WERI-Rb-1 (cell line): Measurements from ENCODE around the gene KPNB1.

Source experiments
- DNase-seq: peaks from one replicate; pipeline ENCODE4 v3.0.0-alpha.2; 2020
- H3K27ac ChIP-seq: fragments of 250-450 bp; sonication (Bioruptor Pico); 2 replicates; pipeline ENCODE4 v1.5.1; 2020; ENCODE audit warnings: mild to moderate bottlenecking, moderate library complexity
- H3K27me3 ChIP-seq: fragments of 250-450 bp; sonication (Bioruptor Pico); 2 replicates; pipeline ENCODE4 v1.5.1; 2021; ENCODE audit warnings: mild to moderate bottlenecking, low read depth, moderate library complexity; ENCODE audit not compliant: insufficient read depth, severe bottlenecking
- H3K36me3 ChIP-seq: fragments of 250-450 bp; sonication (Bioruptor Pico); 2 replicates; pipeline ENCODE4 v1.5.1; 2020; ENCODE audit warnings: mild to moderate bottlenecking, moderate library complexity
- H3K4me3 ChIP-seq: 2 replicates; pipeline ENCODE4 v1.5.1; 2011; ENCODE audit warnings: low read depth, mild to moderate bottlenecking, control low read depth, low read length
- H3K9me3 ChIP-seq: fragments of 250-450 bp; sonication (Bioruptor Pico); 2 replicates; pipeline ENCODE4 v1.5.1; 2021; ENCODE audit warnings: mild to moderate bottlenecking, moderate library complexity; ENCODE audit not compliant: severe bottlenecking
- TF ChIP-seq, protein P1 (sequence below): IDR thresholded peaks from 2 replicates; pipeline ENCODE4 v1.5.1; 2011; ENCODE audit warnings: low read depth, mild to moderate bottlenecking, control low read depth, inconsistent platforms, low read length

Gene KPNB1

DNA sequence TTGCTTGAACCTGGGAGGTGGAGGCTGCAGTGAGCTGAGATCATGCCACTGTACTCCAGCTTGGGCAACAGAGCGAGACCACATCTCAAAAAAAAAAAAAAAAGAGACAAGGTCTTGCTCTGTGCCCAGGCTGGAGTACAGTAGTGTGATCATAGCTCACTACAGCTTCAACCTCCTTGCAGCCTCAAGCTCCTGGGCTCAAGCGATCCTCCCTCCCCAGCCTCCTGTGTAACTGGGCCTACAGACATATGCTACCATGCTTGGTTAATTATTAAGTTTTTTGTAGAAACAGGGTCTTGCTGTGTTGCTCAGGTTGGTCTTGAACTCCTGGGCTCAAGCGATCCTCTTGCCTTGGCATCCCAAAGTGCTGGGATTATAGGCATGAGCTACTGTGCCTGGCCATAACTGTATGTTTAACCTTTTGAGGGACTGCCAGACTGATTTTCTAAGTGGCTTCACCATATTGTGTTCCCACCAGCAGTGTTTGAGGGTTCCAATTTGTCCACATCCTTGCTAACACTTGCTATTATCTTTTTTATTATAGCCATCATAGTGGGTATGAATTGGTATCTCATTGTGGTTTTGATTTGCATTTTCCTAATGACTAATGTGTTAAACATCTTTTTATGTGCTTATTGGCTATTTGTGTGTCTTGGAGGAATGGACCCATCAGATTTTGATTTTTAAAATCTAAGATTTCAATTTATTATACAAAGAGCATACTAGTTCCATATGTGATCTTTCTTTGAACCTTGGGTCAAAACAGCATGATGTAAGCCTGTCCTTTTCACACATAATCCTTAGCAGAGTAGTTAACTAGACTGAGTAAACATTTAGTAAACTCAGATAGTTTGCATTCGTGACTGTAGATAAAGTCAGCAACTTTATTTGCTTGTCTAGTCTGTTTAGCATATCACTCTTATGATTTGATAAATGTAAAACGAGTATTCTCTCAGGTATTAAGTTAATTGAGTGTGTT, 38.1 kb upstream of the KPNB1 start:
- H3K27ac ChIP-seq = no peak overlapping the region; the same call in 1 of the 2 replicates
- no peak overlapping the region for H3K4me3 ChIP-seq
- no peak for DNase-seq
- peaks cover 79% of the 10 kb centered on the region for H3K36me3 ChIP-seq
- no peaks in the 10 kb centered on the region for H3K9me3 ChIP-seq
- TF ChIP-seq, protein P1, sequence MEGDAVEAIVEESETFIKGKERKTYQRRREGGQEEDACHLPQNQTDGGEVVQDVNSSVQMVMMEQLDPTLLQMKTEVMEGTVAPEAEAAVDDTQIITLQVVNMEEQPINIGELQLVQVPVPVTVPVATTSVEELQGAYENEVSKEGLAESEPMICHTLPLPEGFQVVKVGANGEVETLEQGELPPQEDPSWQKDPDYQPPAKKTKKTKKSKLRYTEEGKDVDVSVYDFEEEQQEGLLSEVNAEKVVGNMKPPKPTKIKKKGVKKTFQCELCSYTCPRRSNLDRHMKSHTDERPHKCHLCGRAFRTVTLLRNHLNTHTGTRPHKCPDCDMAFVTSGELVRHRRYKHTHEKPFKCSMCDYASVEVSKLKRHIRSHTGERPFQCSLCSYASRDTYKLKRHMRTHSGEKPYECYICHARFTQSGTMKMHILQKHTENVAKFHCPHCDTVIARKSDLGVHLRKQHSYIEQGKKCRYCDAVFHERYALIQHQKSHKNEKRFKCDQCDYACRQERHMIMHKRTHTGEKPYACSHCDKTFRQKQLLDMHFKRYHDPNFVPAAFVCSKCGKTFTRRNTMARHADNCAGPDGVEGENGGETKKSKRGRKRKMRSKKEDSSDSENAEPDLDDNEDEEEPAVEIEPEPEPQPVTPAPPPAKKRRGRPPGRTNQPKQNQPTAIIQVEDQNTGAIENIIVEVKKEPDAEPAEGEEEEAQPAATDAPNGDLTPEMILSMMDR = no peak
- H3K27me3 ChIP-seq = no peaks in the 10 kb centered on the region

DNA sequence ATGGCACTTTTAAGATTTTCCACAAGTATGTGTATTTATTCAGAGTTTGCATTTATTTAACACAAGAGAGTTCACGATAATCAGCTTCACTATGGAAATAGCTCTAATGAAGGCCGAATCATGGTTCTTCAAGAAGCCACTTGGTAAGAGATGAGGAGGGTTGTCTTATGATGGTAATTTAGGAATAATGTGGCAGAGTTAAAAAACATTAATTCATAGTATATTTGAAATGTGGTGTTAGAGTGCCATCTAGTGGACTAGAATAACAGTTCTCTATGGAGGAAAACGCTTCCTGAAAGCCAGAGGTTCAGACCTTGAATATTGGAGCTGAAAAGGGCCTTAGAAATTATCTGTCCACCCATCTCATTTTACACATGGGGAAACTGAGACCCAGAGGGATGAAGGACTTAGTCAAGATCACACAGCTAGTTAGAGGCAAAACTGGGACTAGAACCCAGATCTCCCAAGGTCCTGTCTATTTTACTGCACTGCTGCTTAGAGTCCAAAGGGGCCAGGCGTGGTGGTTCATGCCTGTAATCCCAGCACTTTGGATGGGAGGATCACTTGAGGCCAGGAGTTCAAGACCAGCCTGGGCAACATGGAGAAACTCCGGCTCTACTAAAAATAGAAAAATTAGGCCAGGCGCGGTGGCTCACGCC, 33.8 kb upstream of the KPNB1 start:
- no peak for DNase-seq
- Histone ChIP-seq H3K9me3 (no peaks in the 10 kb centered on the region), H3K27me3 (no peaks in the 10 kb centered on the region), H3K36me3 (peaks cover 87% of the 10 kb centered on the region), H3K27ac (no peak overlapping the region), H3K4me3 (no peak overlapping the region)
- TF ChIP-seq, protein P1 = peak; percentile 38; the same call in 1 of the 2 replicates

DNA sequence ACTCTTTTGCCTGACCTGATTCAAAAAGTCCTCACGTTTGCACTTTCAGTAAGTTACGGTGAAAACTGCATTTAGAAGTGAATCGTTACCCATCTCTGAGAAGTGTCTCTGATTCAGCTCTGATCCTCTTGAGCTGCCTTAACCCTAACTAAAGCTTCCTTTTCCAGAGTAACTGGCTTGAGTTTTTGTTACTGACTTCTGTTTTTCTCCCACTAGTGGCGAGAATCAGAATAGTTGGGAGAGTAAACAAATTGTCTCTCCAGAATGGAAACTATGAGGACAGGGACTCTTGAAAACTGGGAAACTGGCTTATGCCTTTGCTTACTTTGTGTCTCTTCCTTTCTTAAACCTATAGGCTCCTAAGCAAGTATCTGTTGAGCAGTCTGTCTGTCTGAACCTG, 31.3 kb upstream of the KPNB1 start:
- no peak overlapping the region for H3K27ac ChIP-seq
- H3K4me3 ChIP-seq = no peak overlapping the region
- TF ChIP-seq, protein P1 = no peak; the same call in 1 of the 2 replicates
- no peaks in the 10 kb centered on the region for H3K9me3 ChIP-seq
- H3K36me3 ChIP-seq = peaks cover 82% of the 10 kb centered on the region
- H3K27me3 ChIP-seq = no peaks in the 10 kb centered on the region
- DNase-seq = no peak

DNA sequence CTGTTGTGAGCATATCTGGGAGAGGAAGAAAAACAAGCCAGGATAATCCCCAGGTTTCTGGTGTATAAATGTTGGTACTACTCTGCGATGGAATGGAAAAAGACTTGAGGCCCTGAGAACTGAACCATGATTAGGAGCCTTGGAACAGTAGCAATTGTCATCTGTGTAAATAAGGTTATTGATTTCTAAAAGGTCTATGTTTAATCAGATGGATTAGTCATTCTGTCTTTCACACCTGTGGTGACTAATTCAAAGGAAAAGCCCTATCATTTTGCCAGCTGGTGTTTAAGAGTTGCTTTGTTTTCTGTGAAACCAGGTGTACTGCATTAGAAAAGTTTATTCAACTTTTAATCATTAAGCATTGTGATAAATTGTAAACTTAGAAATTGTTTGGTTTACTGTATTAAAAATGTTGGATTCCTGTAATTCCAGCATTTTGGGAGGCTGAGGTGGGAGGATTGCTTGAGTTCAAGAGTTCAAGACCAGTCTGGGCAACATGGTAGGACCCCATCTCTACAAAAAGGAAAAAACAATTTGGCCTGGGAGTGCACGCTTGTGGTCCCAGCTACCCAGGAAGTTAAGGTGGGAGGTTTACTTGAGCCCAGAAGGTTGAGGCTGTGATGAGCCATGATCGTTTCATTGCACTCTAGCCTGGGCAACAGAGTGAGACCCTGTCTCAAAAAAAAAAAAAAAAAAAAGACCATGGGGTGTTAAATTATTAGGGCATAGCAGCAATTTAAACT, 29.0 kb upstream of the KPNB1 start:
- Histone ChIP-seq H3K9me3 (no peaks in the 10 kb centered on the region), H3K4me3 (no peak overlapping the region), H3K27ac (no peak overlapping the region), H3K36me3 (peaks cover 77% of the 10 kb centered on the region), H3K27me3 (no peaks in the 10 kb centered on the region)
- TF ChIP-seq, protein P1 = no peak
- no peak for DNase-seq

DNA sequence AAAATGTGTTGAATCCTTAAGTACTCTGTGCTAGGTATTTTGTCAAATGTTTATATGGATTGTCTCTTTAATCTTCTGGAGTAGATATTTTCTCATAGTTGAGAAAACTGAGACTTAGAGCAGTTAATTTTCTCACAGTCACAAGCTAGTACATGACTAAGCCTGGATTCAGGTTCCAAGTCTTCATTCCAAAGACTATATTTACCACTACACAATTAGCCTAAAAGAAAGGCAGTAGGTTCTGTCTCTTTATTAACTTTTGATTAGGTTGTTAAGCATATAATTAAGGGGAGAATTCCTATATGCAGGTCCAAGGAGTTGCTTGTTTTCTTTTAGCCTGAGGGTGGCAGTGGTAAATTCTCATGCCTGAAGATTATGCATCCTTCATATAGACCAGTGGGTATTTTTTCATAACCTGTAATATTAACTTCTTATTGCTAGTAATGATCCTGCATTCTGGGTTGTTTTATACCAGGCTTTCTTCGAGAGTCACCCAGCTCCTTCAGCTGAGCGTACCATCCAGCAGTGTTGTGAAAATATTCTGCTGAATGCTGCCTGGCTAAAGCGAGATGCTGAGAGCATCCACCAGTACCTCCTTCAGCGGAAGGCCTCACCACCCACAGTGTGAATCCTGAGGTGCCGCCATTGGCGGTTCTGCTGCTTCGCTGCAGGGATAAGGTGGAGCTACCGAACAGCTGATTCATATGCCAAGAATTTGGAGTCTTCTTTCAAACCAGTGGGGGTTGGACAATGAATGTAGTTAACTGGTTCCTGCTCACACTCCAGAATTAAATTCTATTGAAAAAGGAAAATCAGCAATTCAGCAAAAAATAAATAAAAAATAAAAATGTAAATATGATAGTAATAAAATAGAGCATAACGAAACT, 28.2 kb upstream of the KPNB1 start:
- no peaks in the 10 kb centered on the region for H3K27me3 ChIP-seq
- H3K9me3 ChIP-seq = no peaks in the 10 kb centered on the region
- H3K4me3 ChIP-seq = no peak overlapping the region
- DNase-seq = no peak
- H3K27ac ChIP-seq = no peak overlapping the region
- TF ChIP-seq, protein P1 = no peak
- peaks cover 70% of the 10 kb centered on the region for H3K36me3 ChIP-seq
